Endothelial cell of hepatic sinusoid (primary cell): ENCODE data around the gene YPEL3.

Experiments used
- in situ Hi-C: cut with HindIII; loops from 2 replicates; pipeline ENCODE4 v1.10.0; 2017; ENCODE audit warnings: low sequenced_read_pairs

YPEL3 gene

GRCh38 chr16:30070490-30070889, 25.5 kb downstream of the YPEL3 start:
- in situ Hi-C loops = no loop called here

GRCh38 chr16:30069611-30070462, 26.2 kb downstream of the YPEL3 start:
- in situ Hi-C loops = no loop called here

- in situ Hi-C loops = no loop called here
Observed at GRCh38 chr16:30068750-30069610, 27.0 kb downstream of the YPEL3 start.

GRCh38 chr16:30068333-30068732, 27.7 kb downstream of the YPEL3 start:
- in situ Hi-C loops = no loop called here

- in situ Hi-C loops = no loop called here
Observed at GRCh38 chr16:30067584-30067916, 28.5 kb downstream of the YPEL3 start.

GRCh38 chr16:30066761-30067583, 29.0 kb downstream of the YPEL3 start:
- in situ Hi-C loops = no loop called here

- in situ Hi-C loops = no loop called here
Observed at GRCh38 chr16:30065943-30066760, 29.9 kb downstream of the YPEL3 start.

- in situ Hi-C loops = no loop called here
Observed at GRCh38 chr16:30065102-30065942, 30.7 kb downstream of the YPEL3 start, which contains the start of gene ALDOA. ALDOA (plus strand) TSS chr16:30065760; CDS start chr16:30066898, 1,138 bp downstream.

GRCh38 chr16:30064729-30065101, 31.3 kb downstream of the YPEL3 start:
- in situ Hi-C loops = no loop called here

- in situ Hi-C loops = no loop called here
Observed at GRCh38 chr16:30063893-30064728, 31.9 kb downstream of the YPEL3 start.

GRCh38 chr16:30063278-30063892, 32.6 kb downstream of the YPEL3 start:
- in situ Hi-C loops = no loop called here

- in situ Hi-C loops = no loop called here
Observed at GRCh38 chr16:30060836-30061554, 35.0 kb downstream of the YPEL3 start.

- in situ Hi-C loops = no loop called here
Observed at GRCh38 chr16:30060346-30060745, 35.7 kb downstream of the YPEL3 start.

- in situ Hi-C loops = loop anchor here (5.0 kb wide), 1 partner anchor 63 kb away; no protein-coding TSS in a partner anchor
Observed at GRCh38 chr16:30054959-30055553, 41.0 kb downstream of the YPEL3 start.

GRCh38 chr16:30054451-30054850, 41.6 kb downstream of the YPEL3 start:
- in situ Hi-C loops = loop anchor here (5.0 kb wide), 1 partner anchor 62 kb away; no protein-coding TSS in a partner anchor

GRCh38 chr16:30053376-30054015, 42.5 kb downstream of the YPEL3 start:
- in situ Hi-C loops = loop anchor here (5.0 kb wide), 1 partner anchor 61 kb away; no protein-coding TSS in a partner anchor
